Measurements from ENCODE around the gene CD248.

CD248 gene

DNA sequence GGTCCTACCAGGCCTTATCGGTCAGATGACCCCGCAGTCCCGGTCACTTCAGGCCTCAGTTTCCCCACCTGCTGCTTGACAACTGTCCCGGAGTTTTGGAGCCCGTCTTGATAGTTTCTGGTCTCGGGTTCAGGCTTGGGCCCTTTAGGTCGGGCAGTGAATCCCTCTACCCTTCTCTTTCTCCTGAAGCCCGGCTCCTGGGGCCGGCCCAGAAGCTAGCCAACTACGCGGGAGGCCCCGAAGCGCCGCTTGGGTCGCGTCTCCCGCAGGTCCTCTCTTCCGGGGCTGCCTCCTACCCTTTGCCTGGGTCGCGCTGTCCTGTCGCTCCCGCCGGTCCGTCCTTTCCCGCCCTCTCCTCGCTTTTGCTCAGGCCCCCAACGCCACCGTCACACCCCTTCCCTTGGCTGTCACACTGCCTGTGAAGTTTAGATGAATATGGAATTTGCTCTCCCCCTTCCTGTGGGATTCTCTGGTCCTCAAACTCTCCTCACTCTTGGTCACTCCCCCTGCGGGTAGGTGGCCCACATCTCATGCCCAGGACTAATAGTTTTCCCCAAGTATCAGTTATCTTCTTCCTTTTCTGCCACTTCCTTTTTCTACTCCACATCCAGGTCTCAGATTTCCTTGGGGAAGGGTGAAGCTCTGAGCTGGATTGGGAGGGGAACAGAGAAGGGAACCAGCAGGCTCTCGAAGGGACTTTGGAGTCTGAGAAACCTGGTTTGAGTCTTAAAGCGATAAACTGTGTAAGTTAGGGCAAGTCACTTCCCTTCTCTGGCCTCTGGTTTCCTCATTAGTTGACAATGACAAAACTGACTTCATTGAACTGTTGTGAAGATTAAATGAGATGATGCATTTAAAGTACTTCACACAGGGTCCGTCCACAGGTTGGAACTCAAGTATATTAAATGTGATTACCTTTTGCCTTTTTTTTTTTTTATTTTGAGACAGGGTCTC, 47.6 kb downstream of the CD248 start:
- DNase-seq = no peak

DNA sequence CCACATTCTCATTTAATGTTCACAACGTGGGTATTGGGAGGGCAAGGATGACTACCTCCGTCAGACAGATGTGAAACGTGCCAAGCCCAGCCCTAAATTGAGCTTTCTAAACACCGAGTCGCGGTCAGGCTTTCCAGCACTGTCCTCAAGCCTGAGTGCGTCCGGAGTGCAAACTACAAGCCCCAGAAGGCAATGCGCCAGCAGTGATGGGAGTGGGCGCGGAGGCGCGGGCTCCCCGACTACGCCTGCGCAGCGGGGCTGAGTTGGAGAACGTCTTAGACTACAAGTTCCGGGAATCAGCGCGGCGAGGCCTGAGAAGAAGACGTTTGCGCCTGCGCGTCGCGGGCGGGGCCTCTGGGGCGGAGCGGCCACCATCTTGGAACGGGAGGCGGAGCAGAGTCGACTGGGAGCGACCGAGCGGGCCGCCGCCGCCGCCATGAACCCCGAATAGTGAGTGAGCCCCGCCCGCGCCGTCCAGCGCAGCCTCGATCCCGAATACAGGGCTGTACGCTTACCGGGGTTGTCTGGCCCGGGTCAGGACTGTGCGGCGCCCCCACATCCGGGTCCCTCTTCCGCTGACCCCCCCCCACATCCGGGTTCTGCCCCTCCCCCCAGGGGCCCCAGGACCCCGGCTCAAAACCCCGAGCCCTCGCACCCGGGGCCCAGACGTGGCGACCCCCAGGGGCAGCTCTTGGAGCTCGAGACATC, 48.4 kb downstream of the CD248 start, which contains the start of gene RAB1B:
Gene RAB1B, plus strand, starts transcription at position 396 of the 708 bp plus-strand sequence. Its CDS starts 41 bp downstream, at position 437.
- DNase-seq = peak; percentile 100

GRCh38 chr11:66267379-66268243, 49.2 kb downstream of the CD248 start:
- peak; percentile 88 for DNase-seq

- DNase-seq = no peak
Observed at GRCh38 chr11:66267039-66267378, 49.8 kb downstream of the CD248 start.

GRCh38 chr11:66266378-66267038, 50.3 kb downstream of the CD248 start:
- no peak for DNase-seq

GRCh38 chr11:66265531-66266377, 51.1 kb downstream of the CD248 start:
- DNase-seq = no peak

- no peak for DNase-seq
Observed at GRCh38 chr11:66264914-66265313, 51.9 kb downstream of the CD248 start.

Measured in CD4-positive, alpha-beta T cell treated with Interleukin-15 for 1 hour (primary cell).